ENCODE data around the gene PALMD.

PALMD gene

GRCh38 chr1:99619583-99619982 is 26.3 kb upstream of the PALMD start:
- TF ChIP-seq CTCF (IDR thresholded peaks at IDR 0.05; ENCODE audit: low read depth, low read length) = no peak
- no peak for DNase-seq (ENCODE audit: extremely low read depth, low read depth)

GRCh38 chr1:99621340-99621901 is 24.5 kb upstream of the PALMD start:
- no peak for TF ChIP-seq CTCF (IDR thresholded peaks at IDR 0.05; ENCODE audit: low read depth, low read length)
- DNase-seq (ENCODE audit: extremely low read depth, low read depth) = no peak

- no peak for DNase-seq (ENCODE audit: extremely low read depth, low read depth)
- TF ChIP-seq CTCF (IDR thresholded peaks at IDR 0.05; ENCODE audit: low read depth, low read length) = no peak
These were observed 23.1 kb upstream of the PALMD start for GRCh38 chr1:99622702-99623347.

GRCh38 chr1:99623554-99623953 is 22.4 kb upstream of the PALMD start:
- TF ChIP-seq CTCF (IDR thresholded peaks at IDR 0.05; ENCODE audit: low read depth, low read length) = no peak
- DNase-seq (ENCODE audit: extremely low read depth, low read depth) = no peak

GRCh38 chr1:99627615-99628014 is 18.3 kb upstream of the PALMD start:
- no peak for DNase-seq (ENCODE audit: extremely low read depth, low read depth)
- no peak for TF ChIP-seq CTCF (IDR thresholded peaks at IDR 0.05; ENCODE audit: low read depth, low read length)

GRCh38 chr1:99629164-99629563 is 16.7 kb upstream of the PALMD start:
- no peak for DNase-seq (ENCODE audit: extremely low read depth, low read depth)
- no peak for TF ChIP-seq CTCF (IDR thresholded peaks at IDR 0.05; ENCODE audit: low read depth, low read length)

GRCh38 chr1:99634971-99635624 is 10.8 kb upstream of the PALMD start:
- TF ChIP-seq CTCF (IDR thresholded peaks at IDR 0.05; ENCODE audit: low read depth, low read length) = no peak
- DNase-seq (ENCODE audit: extremely low read depth, low read depth) = no peak

Measured in AG09319 (cell line).